Fibroblast of peridontal ligament (primary cell): ENCODE measurements around the gene CLPTM1L.

Source experiments
- DNase-seq: peaks from one replicate; pipeline ENCODE4 v3.0.0-alpha.2; 2010; ENCODE audit errors: extremely low read depth

The CLPTM1L gene

GRCh38 chr5:1326532-1326875 lies 18.4 kb downstream of the CLPTM1L start:
- peak; percentile 3 for DNase-seq

- DNase-seq: no peak
These were observed 18.9 kb downstream of the CLPTM1L start for GRCh38 chr5:1325870-1326531.

- no peak for DNase-seq
These were observed 19.6 kb downstream of the CLPTM1L start for GRCh38 chr5:1325191-1325741.

DNA sequence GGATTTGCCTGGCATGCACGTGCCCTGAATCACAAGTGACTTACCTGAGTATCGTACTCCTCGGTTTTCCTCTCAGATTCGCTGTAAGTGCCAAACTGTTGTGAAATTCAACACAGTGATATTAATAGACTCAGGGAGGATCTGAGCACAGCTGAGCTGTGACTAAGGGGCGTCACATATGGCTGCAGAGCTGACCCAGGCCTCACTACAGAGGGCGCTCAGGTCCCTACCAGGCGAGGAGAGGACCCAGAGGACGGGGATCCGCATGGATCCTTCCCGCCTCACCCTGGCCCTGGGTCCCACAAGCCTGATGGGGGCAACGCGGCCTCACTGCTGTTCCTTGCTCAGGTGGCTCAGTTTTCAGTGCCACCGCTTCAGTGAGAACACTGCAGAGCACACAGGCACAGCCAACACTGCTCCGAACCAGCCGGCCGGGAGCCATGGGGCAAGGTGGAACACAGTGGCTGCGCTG lies 20.1 kb downstream of the CLPTM1L start:
- DNase-seq: no peak

DNA sequence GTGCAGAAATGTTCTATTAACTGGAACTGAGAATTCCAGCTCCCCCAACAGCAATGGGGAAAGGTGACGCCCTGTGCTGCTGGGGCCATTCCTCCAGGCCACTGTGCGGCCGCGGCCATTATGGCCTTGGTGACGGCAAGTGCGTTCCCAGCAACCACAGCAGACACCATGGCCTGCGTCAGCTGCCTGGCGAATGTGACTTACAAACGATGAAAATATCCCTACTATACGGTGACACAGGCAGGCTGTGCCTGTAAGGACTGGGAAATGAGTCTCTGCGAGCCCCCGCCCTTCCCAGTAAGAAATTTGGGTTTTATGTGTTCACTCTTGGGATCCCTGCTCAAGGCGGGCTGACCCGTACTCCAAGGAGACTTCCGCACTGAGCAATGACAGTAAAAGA lies 20.6 kb downstream of the CLPTM1L start:
- DNase-seq: no peak

DNA sequence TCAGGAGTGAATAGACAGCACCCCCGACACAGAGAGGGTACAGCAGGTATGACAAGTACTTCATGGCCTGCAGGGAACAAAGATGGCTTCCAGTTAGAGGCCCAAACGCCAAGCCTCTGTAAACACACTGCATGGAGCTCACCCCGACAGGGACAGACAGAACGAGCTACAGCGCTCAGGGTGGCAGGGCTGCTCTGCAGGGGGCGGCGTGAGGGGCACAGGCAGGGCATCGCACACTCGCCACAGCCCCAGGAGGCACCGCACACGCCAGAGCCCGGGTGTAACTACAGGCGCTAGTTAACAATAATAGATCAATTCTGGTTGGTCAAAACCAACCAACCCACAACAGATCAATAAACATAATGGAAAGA lies 21.1 kb downstream of the CLPTM1L start:
- DNase-seq: no peak

GRCh38 chr5:1322955-1323802 lies 21.7 kb downstream of the CLPTM1L start:
- no peak for DNase-seq

GRCh38 chr5:1322036-1322900 lies 22.6 kb downstream of the CLPTM1L start:
- DNase-seq: no peak

DNA sequence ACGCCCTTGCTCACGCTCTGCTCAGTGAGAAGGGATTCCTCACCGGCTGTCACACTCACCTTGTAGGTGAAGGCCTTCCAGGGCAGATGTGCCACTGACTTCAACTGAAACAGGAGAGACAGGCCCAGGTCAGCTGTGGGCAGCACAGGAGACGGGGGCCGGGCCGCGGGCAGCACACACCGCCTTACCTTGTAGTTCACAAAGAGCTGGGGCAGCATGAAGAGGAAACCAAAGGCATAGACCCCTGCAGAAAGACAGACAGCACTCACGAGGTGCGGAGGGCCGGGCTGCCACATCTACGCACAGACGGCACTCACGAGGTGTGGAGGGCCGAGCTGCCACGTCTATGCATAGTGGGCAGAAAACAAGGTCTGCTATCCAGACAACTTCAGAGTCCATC lies 23.3 kb downstream of the CLPTM1L start:
- no peak for DNase-seq

GRCh38 chr5:1320436-1321344 lies 24.2 kb downstream of the CLPTM1L start:
- no peak for DNase-seq

DNA sequence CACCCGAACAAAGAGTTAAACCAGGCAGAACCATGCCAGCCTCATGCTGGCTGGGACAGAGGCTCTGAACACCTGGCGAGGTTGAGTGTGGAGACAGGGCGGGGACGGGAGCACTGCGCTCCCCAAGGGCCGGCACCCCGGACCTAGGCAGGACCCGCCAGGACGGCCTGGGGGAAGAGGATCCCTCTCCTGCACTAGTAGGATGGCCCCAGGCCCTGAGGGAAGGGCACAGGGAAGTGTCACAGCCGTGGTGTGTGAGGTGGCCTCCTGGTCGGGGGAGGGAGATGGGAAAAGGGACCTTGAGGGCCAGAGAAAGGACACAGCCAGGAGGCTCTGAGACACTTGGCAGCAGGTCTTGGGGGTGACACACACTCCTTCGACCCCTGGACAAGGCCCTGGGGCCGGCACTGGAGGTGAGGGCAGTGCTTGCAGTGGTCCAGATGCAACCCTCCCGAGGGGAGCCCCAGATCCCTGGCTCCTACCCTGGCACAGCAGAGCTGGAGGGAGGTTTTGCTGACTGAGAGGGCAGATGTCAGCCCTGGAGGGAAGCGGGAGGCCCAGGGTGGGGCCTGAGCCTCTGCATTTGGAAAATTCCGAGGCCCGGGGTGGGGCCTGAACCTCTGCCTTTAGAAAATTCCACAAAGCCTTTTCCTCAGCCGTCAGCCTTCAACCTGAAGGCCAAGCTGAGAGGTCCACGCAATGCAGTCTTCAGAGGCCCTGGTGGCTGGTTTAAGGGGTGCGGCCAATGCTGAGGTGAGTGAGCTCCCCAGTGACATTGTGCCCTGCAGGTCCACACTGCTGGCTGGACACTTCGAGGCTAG lies 25.3 kb downstream of the CLPTM1L start:
- DNase-seq: no peak

DNA sequence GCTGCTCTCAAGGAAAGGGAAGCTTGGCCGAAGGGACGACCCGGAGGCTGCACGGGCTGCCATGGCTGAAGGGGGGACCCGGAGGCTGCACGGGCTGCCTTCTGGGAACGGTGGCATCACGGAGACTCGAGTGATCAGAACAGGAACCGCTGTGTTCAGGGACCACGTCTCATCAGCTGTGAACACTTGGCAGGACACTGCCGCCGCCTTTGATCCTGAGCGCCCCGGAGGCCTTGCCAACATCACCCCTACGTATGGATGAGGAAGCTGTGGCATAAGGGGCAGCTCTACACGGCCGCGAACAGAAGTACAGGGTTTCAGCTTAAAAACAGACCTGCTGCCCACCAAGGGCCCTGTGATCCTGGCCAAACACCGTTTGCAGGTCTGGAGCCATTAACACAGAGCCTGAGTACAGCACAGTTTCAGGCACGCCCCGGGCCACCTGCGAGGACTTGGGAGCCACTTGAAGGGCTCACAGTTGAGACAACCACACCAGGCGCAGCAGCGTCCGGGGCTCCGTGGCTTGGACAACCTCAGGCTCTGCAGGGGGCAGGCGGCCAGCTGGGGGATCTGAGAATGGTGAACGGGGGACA lies 26.1 kb downstream of the CLPTM1L start:
- no peak for DNase-seq

DNA sequence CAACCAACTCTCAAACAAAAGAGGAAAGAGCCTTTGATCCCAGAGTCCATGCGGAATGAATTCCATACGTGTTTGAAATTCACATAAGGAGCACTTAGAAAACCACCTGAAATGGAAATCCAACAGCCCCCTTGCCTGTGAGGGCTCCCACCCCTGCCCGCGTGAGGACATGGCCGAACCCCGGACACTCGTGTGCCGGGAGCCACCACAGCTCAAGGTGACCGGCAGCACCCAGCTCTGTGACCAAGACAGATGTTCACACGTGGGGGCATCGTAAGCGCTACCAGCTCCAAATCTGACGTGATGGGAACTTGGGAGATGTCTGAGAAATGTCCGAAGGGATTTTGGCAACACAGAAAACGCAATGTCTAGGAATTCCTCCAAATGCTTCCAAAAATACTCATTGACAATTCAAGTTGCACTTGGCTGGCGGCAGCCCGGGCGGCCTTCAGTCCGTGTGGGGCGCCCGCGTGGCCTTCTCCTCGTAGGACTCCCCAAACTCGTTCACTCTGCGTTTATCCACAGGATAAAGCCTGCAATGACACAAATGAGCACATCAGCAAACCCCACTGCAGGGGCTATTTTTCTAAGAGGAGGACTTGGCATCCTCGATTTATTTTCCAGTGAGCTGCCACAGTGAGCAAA lies 26.9 kb downstream of the CLPTM1L start:
- no peak for DNase-seq

- DNase-seq: no peak
These were observed 28.1 kb downstream of the CLPTM1L start for GRCh38 chr5:1316588-1317340.

DNA sequence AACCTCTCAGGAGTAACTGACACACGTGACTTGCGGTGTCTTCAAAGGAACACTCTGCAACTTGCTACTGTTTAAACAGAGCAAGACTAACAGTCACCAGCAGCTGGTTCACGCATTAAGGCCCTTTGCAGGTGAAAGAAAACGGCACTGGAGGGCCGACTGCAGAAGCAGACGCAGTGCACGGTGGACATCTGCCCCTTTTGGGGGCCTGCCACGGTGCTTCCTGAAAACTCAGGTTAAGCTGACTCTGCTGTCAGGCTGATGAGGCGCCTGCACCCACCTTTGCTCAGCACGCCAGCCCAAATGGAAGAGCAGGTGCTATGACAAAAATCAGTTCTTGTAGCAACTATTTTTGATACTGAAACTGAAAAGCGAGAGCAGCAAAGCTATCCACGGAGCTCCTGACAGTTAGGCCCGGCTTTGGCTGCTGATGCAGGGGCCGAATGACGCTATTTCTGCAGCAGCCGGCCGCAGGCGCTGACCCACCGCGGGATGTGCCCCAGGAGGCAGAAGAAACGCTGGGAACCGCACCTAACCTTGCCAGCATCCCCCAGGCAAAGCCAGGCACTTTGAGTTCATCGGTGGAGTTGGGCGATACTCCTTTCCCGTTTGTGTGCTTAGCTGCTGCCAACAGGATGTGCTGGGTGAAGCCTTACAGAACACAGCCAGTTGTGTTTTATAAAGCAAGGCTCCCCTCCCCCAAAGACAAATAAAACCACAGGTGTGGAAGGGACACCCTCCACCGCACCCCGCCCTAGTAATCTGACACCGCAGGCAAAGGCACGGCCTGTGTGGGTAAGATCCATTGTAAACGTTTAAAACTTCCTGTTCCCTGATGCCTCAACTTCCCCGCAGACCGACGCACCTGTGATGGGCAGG lies 29.0 kb downstream of the CLPTM1L start:
- DNase-seq: peak; percentile 2

GRCh38 chr5:1315018-1315708 lies 29.7 kb downstream of the CLPTM1L start:
- no peak for DNase-seq

GRCh38 chr5:1314564-1314982 lies 30.3 kb downstream of the CLPTM1L start:
- no peak for DNase-seq
